LNCaP clone FGC (cell line): Measurements from ENCODE around the gene MYEF2.

Experiments used
- DNase-seq: peaks from one replicate; pipeline ENCODE4 v3.0.0-alpha.2; 2011; ENCODE audit warnings: low read depth
- H3K4me3 ChIP-seq: 2 replicates; pipeline ENCODE4 v1.5.1; 2011; ENCODE audit warnings: mild to moderate bottlenecking, low read depth, low read length, control low read depth
- TF ChIP-seq, protein P1 (sequence below): IDR thresholded peaks from 2 replicates; pipeline ENCODE4 v1.5.1; 2012; ENCODE audit warnings: mild to moderate bottlenecking; ENCODE audit not compliant: control insufficient read depth, insufficient read depth; ENCODE audit errors: extremely low read depth

Gene MYEF2

DNA sequence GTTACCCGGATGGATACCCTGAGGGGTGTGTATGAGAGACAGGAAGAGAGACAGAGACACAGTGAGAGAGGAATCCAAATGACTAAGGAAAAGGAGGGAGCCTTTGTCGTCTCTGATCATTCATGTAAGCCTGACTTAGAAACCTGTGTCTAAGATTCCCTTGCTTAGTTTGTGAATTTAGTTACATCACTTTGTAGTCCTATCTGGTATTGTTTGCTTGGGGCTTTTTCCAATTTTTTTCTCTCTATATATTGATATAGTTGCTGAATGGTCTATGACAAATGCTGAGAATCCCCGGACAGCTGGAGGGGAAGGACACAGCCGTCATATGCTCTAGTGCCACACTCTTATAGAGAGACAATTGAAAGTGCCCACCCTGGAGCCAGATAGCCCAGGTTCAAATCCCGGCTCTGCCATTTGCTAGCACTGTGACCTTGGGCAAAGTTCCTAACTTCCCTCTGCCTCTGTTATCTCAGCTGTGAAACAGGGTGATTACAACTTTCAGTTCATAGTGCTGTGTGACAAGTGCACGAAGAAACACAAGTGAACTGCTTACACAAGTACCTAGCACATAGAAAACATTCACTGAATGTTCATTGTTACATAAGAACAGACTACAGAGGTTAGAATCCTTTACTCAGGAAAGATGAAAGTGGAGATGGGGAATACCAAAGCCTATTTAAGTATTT, 51.3 kb downstream of the MYEF2 start:
- no peak for DNase-seq
- TF ChIP-seq, protein P1, sequence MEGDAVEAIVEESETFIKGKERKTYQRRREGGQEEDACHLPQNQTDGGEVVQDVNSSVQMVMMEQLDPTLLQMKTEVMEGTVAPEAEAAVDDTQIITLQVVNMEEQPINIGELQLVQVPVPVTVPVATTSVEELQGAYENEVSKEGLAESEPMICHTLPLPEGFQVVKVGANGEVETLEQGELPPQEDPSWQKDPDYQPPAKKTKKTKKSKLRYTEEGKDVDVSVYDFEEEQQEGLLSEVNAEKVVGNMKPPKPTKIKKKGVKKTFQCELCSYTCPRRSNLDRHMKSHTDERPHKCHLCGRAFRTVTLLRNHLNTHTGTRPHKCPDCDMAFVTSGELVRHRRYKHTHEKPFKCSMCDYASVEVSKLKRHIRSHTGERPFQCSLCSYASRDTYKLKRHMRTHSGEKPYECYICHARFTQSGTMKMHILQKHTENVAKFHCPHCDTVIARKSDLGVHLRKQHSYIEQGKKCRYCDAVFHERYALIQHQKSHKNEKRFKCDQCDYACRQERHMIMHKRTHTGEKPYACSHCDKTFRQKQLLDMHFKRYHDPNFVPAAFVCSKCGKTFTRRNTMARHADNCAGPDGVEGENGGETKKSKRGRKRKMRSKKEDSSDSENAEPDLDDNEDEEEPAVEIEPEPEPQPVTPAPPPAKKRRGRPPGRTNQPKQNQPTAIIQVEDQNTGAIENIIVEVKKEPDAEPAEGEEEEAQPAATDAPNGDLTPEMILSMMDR: no peak
- no peak overlapping the region for H3K4me3 ChIP-seq

DNA sequence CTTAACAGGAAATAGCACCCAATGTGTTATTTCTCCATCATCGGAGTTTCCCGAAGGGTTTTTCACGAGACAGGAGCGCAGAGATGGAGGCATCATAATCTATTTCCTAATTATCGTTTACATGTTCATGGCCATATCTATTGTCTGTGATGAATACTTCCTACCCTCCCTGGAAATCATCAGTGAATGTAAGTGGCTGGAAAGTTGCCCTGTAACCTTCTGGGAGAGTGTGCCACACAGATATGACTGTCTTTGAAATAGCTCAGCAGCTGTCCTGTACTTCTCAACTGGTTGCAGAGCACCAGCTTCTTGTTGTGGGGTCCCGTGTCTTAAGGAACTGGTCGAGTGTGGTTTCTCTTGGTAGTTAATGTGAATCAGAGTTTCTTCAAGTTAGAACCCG, 56.2 kb downstream of the MYEF2 start:
- no peak for DNase-seq
- no peak overlapping the region for H3K4me3 ChIP-seq
- TF ChIP-seq, protein P1: no peak

DNA sequence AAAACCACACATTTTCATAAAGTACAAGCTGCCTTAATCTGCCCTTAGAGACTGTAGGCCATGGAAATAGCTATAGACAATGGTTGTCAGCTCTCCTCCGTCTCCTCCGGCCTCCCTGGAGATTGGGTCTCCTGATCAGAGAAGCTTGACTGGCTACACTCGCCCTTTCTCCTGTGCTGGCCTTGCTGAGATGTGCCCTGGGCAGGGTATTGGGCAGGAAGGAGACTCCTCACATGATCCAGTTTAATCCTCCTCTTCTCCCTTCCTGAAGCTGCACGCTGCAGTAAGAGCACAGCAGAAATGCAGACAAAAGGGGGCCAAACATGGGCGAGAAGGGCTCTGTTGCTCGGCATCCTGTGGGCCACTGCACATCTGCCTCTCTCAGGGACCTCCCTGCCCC, 57.4 kb downstream of the MYEF2 start, which contains the start of gene SLC24A5:
Gene SLC24A5 (plus strand): TSS at position 246 of the 400 bp plus-strand sequence. CDS start 55 bp downstream, at position 301.
- TF ChIP-seq, protein P1: no peak
- H3K4me3 ChIP-seq: no peak within 1 kb of the TSS
- DNase-seq: no peak

DNA sequence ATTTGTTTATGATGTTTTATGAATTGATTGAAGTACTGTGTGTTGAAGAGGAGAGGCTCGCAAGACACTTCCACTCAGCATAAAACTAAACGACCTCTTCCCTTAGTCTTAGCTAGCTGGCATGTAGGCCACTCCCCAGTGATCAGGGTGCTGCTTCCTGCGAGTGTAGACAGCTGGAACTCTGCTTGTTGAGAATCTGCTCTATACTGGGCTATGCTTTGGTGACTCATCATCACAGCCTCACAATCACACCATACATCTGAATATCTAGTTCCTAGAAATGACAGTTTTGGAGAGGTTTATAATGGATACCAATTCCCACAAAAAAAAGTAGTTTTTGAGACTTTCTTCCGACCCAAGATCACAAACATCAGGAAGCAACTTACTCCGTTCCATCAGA, 58.8 kb downstream of the MYEF2 start:
- H3K4me3 ChIP-seq: no peak overlapping the region
- TF ChIP-seq, protein P1: no peak
- no peak for DNase-seq

DNA sequence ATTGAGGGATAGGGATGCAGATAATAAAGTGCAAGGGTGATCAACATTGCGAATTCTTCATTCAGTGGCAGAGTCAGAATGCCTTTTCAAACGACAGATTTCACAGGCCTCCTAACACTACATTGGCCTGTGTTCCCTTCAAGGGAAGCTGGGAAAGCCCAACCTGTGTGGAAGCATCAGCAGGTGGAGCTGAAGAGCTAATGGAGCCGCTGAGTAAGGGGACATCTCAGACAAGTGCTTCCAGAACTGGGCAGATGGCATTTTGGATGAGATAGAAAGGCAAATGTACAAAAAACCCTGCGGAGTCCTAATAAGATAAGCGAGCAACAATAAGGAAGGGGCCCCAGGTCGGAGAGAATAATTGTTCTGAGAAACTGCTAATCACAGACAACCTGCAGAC, 65.9 kb downstream of the MYEF2 start:
- DNase-seq: peak; percentile 15
- TF ChIP-seq, protein P1: peak; percentile 86
- H3K4me3 ChIP-seq: no peak overlapping the region

DNA sequence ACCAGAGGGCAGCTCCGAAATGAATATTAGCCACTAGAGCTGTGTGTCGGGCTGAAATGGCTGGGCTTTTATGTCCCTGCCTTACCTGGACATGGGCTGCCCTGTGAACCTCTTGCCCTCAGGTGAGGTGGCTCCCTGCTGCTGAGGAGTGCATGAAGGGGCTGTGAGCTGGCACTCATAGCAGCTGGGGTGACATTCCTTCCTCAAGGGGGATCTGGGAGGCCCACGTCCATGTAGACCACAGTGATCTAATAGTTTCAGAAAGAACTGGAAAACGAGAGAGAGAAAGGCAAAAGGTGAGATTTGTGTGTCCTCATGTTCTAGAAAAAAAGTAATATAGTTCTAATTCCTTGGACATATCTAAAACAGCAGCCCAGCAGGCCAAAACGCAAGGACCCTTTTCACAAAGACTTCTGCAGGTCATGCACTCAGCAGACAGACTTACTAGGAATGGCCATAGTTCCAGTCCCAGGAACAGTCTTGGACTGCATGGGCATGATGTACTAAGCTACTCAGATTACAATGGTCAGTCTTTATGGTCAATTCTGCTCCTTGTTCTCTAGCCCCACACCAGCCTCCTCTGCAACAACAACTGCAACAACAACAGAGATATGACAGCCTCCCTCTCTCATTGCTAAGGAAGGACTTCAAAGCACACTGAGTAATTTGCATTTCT, 68.1 kb downstream of the MYEF2 start:
- TF ChIP-seq, protein P1: no peak
- no peak for DNase-seq
- no peak overlapping the region for H3K4me3 ChIP-seq

DNA sequence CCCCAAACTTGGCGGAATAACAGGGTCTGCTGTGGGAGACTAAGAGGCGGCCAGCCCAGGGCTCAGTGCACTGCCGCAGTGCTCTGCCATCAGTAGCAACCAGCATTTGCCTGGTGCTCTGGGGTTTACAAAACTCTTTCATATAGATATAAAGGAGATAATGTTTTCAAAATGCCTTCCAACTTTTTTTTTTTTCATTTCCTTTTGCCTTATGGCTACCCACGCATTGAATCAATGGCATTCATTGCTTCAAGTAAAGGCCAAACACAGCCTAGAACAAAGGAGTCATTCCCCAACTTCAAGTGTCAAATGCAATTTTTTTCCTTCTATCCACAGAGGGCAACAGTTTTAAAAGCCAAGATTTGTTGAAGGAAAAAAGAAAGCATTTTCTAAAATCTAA, 68.9 kb downstream of the MYEF2 start:
- no peak for DNase-seq
- H3K4me3 ChIP-seq: no peak overlapping the region
- TF ChIP-seq, protein P1: no peak
